ENCODE results near the gene LSM2.
"Not testable (repeated sequence)": the region's sequence is repeated elsewhere in the genome, so short reads cannot be mapped to it uniquely, and the experiment has no call there.

The LSM2 gene

DNA sequence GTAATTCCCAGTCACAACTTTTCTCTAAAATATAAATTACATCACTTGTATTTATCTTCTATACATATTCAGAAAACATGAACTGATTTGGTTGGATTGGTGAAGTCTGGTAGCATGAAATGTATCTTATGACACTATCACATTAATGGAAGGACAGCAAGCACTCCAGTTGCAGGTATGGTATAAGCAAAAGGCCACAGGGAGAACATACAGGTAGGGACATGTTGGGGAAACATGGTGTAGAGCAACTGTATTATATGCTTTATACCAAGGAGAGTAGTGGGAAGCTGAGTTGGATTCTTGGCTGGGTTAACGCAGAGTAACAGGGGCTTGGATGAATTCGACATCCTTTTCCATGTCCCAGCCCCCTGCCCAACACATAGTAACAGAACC lies 9.8 kb downstream of the LSM2 start:
- no peak for DNase-seq (ENCODE audit: low spot score)
- Mint-ChIP-seq H3K4me1 (ENCODE audit: low read depth) (peaks cover 23% of the 10 kb centered on the region), H3K4me3 (peak overlapping the region; percentile 37)

DNA sequence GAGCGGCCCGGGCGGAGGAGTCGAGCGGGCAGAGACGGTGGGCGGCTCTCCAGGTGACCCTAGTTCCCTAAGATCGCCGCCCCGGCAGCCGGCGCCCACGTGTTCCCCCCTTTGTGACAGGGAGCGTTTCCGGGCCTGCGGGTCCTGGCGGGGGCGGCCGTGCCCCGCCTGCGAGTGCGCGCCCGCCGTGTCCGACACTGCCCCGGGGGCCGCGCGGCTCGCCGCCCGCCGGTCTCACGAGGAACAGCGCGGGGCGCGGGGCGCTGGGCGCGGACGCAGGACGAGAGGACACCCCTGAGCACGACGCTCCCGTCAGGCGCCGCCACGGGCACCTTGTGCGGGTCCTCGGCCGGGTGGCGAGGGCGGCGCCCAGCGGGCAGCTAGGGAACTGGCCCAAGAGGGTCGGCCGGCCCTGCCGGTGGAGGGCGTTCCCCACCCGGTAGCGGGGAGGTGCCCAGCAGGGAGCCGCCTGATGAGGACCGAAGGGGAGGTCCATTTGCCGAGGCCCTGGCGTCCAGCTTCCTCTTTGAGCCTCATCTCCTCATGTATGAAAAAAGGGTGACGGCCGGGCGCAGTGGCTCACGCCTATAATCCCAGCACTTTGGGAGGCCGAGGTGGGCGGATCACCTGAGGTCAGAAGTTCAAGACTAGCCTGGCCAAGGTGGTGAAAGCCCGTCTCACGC lies 11.0 kb downstream of the LSM2 start, which contains the start of gene VARS1:
VARS1 (minus strand) TSS at position 137 of the 683 bp plus-strand sequence. CDS start 535 bp downstream, outside the sequence.
- H3K4me1 Mint-ChIP-seq (ENCODE audit: low read depth), result peaks cover 24% of the 10 kb centered on the region
- peak within 1 kb of the TSS; percentile 79 for H3K4me3 Mint-ChIP-seq
- H3K9me3 Mint-ChIP-seq, result no peaks in the 10 kb centered on the region
- H3K27ac Mint-ChIP-seq, result peak within 1 kb of the TSS; percentile 96
- H3K27me3 Mint-ChIP-seq (ENCODE audit: low read depth), result no peaks in the 10 kb centered on the region
- H3K36me3 Mint-ChIP-seq (ENCODE audit: low read depth), result peaks cover 34% of the 10 kb centered on the region
- peak; percentile 87 for DNase-seq (ENCODE audit: low spot score)

More for the DNA sequence above, 9.8 kb downstream of the LSM2 start:
- peak overlapping the region; percentile 90 for H3K27ac Mint-ChIP-seq
- no peaks in the 10 kb centered on the region for H3K27me3 Mint-ChIP-seq (ENCODE audit: low read depth)
- peaks cover 33% of the 10 kb centered on the region for H3K36me3 Mint-ChIP-seq (ENCODE audit: low read depth)
- no peaks in the 10 kb centered on the region for H3K9me3 Mint-ChIP-seq

DNA sequence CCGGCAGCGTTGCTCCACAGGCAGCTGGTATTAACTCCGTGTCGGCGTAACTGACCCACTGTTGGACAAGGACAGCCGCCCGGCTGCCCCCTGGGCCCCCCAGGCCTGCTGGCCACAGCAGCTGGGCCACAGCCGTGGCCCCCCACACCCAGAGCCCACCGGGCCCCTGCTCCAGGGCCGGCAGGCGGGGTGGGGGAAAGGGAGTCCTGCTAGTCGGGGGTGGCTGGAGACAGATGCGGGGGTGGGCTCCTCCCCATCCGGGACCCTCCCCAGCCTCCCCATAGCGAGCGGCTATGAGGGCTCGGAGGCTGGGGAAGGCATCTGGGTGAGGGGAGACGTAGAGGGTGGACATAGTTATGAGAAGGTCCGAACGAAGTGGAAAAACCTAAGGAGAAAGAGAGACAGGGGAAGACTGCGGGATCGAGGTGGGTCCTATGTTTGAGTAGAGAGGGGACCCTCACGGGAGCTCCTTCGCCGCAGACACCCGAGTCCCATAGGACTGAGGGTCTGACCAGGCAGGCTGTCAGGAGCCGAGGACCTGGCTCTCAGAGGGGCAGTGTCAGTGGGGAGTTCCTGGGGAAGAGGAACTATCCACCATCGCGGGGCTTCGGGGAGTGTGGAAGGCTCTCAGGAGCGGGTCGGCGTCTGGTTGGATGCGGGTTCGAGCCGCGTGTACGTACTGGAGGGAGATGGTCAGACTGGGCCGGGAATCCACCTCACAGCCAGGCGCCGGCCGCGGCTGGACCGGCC lies 11.7 kb downstream of the LSM2 start:
- no peaks in the 10 kb centered on the region for H3K9me3 Mint-ChIP-seq
- DNase-seq (ENCODE audit: low spot score), result no peak
- peak overlapping the region; percentile 79 for H3K4me3 Mint-ChIP-seq
- peak overlapping the region; percentile 96 for H3K27ac Mint-ChIP-seq
- H3K4me1 Mint-ChIP-seq (ENCODE audit: low read depth), result peaks cover 25% of the 10 kb centered on the region
- no peaks in the 10 kb centered on the region for H3K27me3 Mint-ChIP-seq (ENCODE audit: low read depth)
- H3K36me3 Mint-ChIP-seq (ENCODE audit: low read depth), result peaks cover 38% of the 10 kb centered on the region

DNA sequence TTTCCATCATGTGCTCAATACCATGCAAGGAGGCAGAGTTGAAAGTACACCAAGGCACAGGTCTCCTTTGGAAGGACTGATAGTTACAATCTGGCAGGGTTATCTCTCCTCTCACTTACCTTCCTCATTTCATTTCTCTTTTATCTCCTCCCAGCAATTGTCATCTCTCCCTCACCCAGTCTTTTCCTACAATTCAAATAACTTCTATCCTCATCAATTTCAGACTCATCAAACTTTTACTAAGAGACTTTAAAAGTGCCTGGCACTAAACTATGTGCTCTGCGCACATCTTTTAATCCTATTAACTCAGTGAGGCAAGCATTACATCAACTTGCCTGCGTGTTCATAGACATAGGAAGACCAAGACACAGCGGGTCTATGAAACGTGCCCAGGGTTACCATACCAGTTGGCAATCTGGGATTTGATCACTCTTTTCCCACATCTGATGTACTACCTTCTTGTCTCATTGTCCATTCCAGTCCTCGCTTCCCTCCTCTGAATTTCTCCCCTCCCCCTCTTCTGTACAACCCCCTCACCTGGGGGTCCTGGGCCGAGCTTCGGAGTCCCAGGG lies 12.4 kb downstream of the LSM2 start:
- peak overlapping the region; percentile 79 for H3K4me3 Mint-ChIP-seq
- H3K36me3 Mint-ChIP-seq (ENCODE audit: low read depth), result peaks cover 42% of the 10 kb centered on the region
- H3K9me3 Mint-ChIP-seq, result no peaks in the 10 kb centered on the region
- no peak for DNase-seq (ENCODE audit: low spot score)
- peaks cover 28% of the 10 kb centered on the region for H3K4me1 Mint-ChIP-seq (ENCODE audit: low read depth)
- H3K27ac Mint-ChIP-seq, result peak overlapping the region; percentile 71
- no peaks in the 10 kb centered on the region for H3K27me3 Mint-ChIP-seq (ENCODE audit: low read depth)

DNA sequence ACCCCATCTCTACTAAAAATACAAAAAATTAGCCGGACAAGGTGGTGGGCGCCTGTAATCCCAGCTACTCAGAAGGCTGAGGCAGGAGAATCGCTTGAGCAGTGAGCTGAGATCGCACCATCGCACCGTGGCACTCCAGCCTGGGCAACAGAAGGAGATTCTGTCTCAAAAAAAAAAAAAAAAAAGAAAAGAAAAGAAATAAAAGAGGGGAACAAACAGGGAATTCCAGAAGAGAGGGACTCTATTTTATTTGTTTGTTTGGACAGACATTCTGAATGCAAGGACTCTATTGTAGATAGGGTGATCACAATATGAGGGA lies 12.9 kb downstream of the LSM2 start:
- H3K27me3 Mint-ChIP-seq (ENCODE audit: low read depth); DNase-seq (ENCODE audit: low spot score); H3K9me3 Mint-ChIP-seq: not testable (repeated sequence)
- Mint-ChIP-seq H3K4me3 (peak overlapping the region; percentile 79), H3K4me1 (ENCODE audit: low read depth) (peaks cover 28% of the 10 kb centered on the region), H3K27ac (peak overlapping the region; percentile 71), H3K36me3 (ENCODE audit: low read depth) (peaks cover 46% of the 10 kb centered on the region)

DNA sequence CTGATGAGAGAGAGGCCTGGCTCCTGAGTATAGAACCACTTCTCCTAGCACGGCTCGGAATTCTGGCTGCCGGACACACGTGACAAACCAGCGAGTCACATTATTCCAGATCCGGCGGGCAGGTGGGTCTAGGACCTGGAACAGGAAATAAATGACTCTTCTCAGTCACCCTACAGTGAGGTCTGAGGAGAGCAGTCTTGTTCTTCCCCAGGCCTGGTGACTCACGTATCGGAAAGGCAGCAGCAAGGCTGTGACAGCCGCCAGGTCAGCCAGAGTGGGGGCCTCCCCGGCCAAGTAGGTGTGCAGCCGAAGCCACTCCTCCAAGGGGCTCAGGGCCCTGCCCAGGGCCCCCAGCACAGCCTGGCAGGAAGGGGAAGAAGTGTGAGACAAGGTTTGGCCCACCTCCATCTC lies 14.0 kb downstream of the LSM2 start:
- no peaks in the 10 kb centered on the region for H3K27me3 Mint-ChIP-seq (ENCODE audit: low read depth)

DNA sequence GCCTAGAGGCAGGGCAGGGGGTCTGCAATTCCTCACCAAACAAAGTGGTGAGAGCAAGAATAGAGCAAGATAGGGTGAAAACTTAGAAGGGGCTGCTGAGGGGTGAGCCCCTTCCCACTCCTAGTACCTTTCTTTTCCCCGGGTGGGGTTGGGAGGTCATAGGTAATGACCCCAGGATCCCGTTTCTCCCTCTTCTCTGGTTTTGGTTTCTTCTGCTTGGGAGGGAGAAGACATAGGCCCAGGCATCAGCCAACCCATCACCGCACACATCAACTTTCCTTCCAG lies 14.7 kb downstream of the LSM2 start:
- Mint-ChIP-seq H3K36me3 (ENCODE audit: low read depth) (peaks cover 39% of the 10 kb centered on the region), H3K27me3 (ENCODE audit: low read depth) (no peaks in the 10 kb centered on the region), H3K9me3 (no peaks in the 10 kb centered on the region), H3K4me1 (ENCODE audit: low read depth) (peaks cover 16% of the 10 kb centered on the region), H3K27ac (peak overlapping the region; percentile 9), H3K4me3 (no peak overlapping the region)
- DNase-seq (ENCODE audit: low spot score), result no peak

More for the DNA sequence above, 14.0 kb downstream of the LSM2 start:
- no peak for DNase-seq (ENCODE audit: low spot score)
- Mint-ChIP-seq H3K27ac (no peak overlapping the region), H3K36me3 (ENCODE audit: low read depth) (peaks cover 45% of the 10 kb centered on the region), H3K4me1 (ENCODE audit: low read depth) (peaks cover 24% of the 10 kb centered on the region), H3K4me3 (peak overlapping the region; percentile 32), H3K9me3 (no peaks in the 10 kb centered on the region)

DNA sequence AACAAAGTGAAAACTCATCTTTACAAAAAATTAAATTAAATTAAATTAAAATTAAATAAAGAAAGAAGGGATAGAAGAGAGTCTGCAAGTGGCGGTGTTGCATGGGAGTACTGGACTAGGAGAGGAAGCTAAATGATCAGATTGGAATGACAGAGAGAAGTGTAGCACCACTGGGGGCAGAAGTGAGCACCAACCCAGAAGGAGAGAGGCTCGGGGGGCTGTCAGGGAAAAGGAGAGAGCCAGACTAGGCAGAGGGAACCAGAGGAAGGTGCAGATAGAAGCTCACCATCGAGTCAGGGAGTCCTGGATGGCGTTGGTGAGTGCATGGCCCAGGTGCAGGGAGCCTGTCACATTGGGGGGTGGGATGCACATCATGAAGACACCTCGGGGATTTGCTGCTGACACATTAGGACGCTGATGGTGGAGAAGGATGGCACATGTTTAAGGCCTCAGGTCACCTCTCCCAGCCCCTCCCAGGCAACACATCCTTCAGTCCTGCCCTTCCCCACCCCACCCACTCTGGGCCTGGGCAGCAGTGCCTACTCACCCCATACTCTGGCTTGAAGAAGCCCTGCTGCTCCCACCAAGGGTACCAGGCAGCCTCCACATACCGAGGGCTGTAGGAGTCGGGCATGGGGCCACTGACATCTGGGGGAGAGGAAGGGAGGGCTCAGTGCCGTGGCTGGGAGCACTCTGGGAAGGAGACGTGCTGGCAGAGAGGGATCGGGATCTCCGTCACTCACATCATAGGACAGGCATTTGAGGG lies 15.3 kb downstream of the LSM2 start:
- no peak overlapping the region for H3K4me3 Mint-ChIP-seq
- peak overlapping the region; percentile 42 for H3K27ac Mint-ChIP-seq
- H3K27me3 Mint-ChIP-seq (ENCODE audit: low read depth), result no peaks in the 10 kb centered on the region
- no peak for DNase-seq (ENCODE audit: low spot score)
- no peaks in the 10 kb centered on the region for H3K9me3 Mint-ChIP-seq
- H3K4me1 Mint-ChIP-seq (ENCODE audit: low read depth), result peaks cover 15% of the 10 kb centered on the region
- peaks cover 39% of the 10 kb centered on the region for H3K36me3 Mint-ChIP-seq (ENCODE audit: low read depth)

DNA sequence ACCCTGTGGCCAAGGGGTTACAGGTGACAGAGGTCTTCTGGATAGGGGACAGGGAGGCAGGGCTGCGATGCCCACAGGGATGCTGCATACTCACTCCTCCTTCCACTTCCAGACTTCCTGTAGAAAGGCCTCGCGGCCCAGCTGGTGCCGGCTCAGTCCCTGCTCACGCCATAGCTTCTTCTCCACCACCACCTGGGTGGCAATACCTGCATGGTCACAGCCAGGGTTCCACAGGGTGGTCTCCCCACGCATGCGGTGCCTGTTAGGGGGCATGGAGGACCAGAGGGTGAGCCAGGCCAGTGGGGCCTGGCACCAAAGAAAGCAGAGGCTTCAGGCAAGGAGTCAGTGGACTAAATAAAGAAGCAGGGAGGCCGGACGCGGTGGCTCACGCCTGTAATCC lies 21.3 kb downstream of the LSM2 start:
- Mint-ChIP-seq H3K36me3 (ENCODE audit: low read depth) (peaks cover 36% of the 10 kb centered on the region), H3K4me1 (ENCODE audit: low read depth) (peaks cover 3% of the 10 kb centered on the region), H3K9me3 (no peaks in the 10 kb centered on the region), H3K27ac (no peak overlapping the region), H3K4me3 (no peak overlapping the region), H3K27me3 (ENCODE audit: low read depth) (no peaks in the 10 kb centered on the region)
- DNase-seq (ENCODE audit: low spot score), result no peak

DNA sequence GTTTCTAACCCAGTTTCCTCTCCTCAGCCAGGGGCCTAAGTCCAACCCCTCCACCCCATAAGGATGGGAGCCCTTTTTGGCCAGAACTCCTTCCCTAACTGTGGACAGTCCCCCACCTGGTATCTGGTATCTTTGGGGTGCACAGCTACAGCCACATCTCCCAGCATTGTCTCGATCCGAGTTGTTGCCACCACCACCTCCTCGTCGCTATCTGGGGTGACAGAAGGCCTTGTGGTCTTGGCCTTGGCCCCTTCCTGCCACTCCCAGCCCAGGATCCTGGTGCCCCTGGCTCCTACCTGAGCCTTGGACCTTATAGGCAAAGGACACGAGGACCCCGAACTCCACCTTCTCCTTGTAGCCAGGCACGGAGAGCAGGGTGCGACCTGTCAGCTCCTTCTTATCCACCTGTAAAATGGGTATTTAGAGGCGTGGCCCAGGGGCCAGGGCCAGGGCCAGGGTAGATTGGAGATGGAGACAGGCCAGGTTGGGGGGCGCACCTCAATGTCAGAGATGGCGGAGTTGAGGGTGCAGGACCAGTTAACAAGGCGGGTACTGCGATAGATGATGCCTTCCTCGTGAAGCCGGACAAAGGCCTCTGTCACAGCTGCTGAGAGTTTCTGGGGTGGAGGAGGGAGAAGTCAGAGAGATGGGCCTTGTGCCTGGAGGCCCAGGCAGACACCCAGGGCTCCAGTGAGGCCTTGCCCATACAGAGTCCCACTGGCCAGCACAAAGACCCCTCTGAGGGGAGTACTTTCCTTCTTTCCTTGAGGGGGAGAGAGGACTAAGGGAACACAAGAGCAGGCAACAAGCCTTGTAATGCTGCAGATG lies 22.5 kb downstream of the LSM2 start:
- DNase-seq (ENCODE audit: low spot score), result no peak
- Mint-ChIP-seq H3K27ac (peak overlapping the region; percentile 12), H3K4me1 (ENCODE audit: low read depth) (no peaks in the 10 kb centered on the region), H3K4me3 (no peak overlapping the region), H3K27me3 (ENCODE audit: low read depth) (no peaks in the 10 kb centered on the region), H3K36me3 (ENCODE audit: low read depth) (peaks cover 35% of the 10 kb centered on the region), H3K9me3 (no peaks in the 10 kb centered on the region)

DNA sequence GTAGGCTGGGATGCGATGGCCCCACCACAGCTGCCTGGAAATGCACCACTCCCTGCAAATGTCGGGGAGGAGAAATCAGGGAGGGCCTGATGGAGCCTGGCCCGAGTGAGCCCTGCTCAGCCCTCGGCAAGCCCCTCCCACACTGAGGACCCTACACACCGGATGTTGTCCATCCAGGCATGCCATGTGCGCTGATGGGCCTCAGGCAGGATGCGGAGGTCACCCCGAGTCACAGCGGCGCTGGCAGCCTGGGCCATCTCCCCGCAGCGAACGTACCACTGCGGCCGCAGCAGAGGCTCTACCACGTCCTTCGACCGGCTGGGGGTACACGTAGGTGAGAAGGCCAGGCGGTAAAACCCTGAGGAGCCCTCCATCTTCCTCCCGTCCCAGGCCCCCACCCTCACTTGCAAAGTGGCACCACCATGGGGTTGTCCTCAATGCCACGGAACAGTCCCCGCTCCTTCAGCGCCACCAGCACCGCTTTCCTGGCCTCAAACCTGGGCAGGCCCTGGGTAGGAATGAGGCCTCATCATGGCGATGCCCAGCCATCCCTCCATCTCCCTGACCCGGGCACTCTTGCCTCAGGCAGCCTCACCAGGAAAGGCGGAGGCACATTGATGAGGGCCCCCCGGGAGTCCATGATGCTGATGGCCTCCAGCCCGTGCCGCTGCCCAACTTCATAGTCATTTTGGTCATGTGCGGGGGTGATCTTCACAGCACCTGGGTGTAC lies 24.5 kb downstream of the LSM2 start:
- no peaks in the 10 kb centered on the region for H3K9me3 Mint-ChIP-seq
- no peaks in the 10 kb centered on the region for H3K27me3 Mint-ChIP-seq (ENCODE audit: low read depth)
- no peak overlapping the region for H3K27ac Mint-ChIP-seq
- peaks cover 6% of the 10 kb centered on the region for H3K4me1 Mint-ChIP-seq (ENCODE audit: low read depth)
- H3K36me3 Mint-ChIP-seq (ENCODE audit: low read depth), result peaks cover 37% of the 10 kb centered on the region
- no peak for DNase-seq (ENCODE audit: low spot score)
- no peak overlapping the region for H3K4me3 Mint-ChIP-seq

DNA sequence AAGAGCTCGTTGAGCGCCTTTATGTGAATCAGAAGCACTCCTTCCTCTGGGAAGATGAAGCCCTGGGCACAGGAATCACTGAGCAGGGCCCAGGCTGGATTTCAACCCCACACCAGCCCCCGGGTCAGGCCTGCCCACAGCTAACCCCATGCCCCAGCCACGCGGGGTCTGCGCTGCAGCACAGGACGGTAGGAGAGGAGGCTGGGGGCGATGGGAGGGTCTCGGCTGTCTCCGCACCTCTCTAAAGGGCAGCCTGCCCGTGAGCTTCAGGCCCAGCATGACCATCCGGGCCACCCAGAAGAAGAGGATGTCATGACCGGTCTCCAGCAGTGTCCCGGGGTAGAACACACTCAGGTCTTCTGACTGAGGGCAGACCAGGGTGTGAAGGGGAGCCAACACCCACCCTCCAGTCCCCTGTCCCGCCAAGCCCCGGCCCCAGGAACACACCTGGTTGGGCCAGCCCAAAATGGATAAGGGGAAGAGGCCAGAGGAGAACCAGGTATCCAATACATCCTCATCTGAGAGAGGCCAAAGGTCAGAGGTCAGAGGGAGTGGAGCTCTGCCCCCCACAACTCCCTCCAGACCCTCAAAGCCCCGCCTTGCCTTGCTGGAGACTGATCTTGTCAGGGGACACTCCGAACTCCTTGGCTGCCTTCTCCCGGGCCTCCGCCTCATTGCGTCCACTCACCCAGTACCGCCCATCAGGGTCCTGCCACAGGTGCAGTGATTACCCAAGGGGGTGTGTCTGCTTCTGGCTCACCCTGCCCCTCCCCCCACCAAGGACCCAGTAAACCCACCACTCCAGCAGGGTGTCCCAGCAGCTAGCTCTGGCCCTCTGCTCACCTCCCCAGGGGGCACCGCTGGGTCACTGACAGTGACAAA lies 25.3 kb downstream of the LSM2 start:
- no peak for DNase-seq (ENCODE audit: low spot score)
- Mint-ChIP-seq H3K4me3 (no peak overlapping the region), H3K4me1 (ENCODE audit: low read depth) (peaks cover 13% of the 10 kb centered on the region), H3K9me3 (no peaks in the 10 kb centered on the region), H3K27me3 (ENCODE audit: low read depth) (no peaks in the 10 kb centered on the region), H3K36me3 (ENCODE audit: low read depth) (peaks cover 40% of the 10 kb centered on the region), H3K27ac (no peak overlapping the region)
